ENCODE data around the gene DLGAP4.

- no peak for TF ChIP-seq CTCF (optimal IDR thresholded peaks at IDR 0.05 in 1 of 3, IDR thresholded peaks at IDR 0.05 in 1 of 3, conservative IDR thresholded peaks at IDR 0.05 in 1 of 3; ENCODE audit: extremely low read depth in 1 of 3, insufficient read depth in 2 of 3, low read length in 3 of 3)
- no peak for TF ChIP-seq EZH2 (IDR thresholded peaks at IDR 0.05; ENCODE audit: low read length)
Measured at GRCh38 chr20:36540551-36541211, 234.5 kb downstream of the DLGAP4 start.
